H9 (cell line): ENCODE results near the gene CCDC57. TPM values are rescaled to one million over a fixed set of nuclear protein-coding genes. Genes with fewer than 3 reads are reported as not detected.

Source experiments
- DNase-seq: peaks from one replicate; pipeline ENCODE4 v3.0.0-alpha.2; 2017
- H2AFZ ChIP-seq: one replicate; pipeline ENCODE4 v1.6.1; 2013; ENCODE audit warnings: mild to moderate bottlenecking, low read length, control low read depth, moderate library complexity
- H2AK5ac ChIP-seq: 2 replicates; pipeline ENCODE4 v1.6.1; 2013; ENCODE audit warnings: low read length, control low read depth, mixed read lengths; ENCODE audit not compliant: insufficient read length
- H2BK120ac ChIP-seq: one replicate; pipeline ENCODE4 v1.6.1; 2013; ENCODE audit warnings: low read depth, mild to moderate bottlenecking, low read length, control low read depth, inconsistent platforms; ENCODE audit not compliant: poor library complexity, severe bottlenecking
- H2BK12ac ChIP-seq: 2 replicates; pipeline ENCODE4 v1.6.1; 2013; ENCODE audit warnings: low read length, control low read depth, mixed read lengths, low read depth; ENCODE audit not compliant: insufficient read length
- H2BK15ac ChIP-seq: 2 replicates; pipeline ENCODE4 v1.6.1; 2013; ENCODE audit warnings: low read depth, low read length, control low read depth
- H2BK20ac ChIP-seq: one replicate; pipeline ENCODE4 v1.6.1; 2013; ENCODE audit warnings: low read depth, mild to moderate bottlenecking, low read length, control low read depth, inconsistent platforms; ENCODE audit not compliant: poor library complexity, severe bottlenecking
- H2BK5ac ChIP-seq: 2 replicates; pipeline ENCODE4 v1.6.1; 2013; ENCODE audit warnings: low read length, control low read depth, mixed read lengths; ENCODE audit not compliant: insufficient read length
- H3K14ac ChIP-seq: 2 replicates; pipeline ENCODE4 v1.6.1; 2013; ENCODE audit warnings: low read length, control low read depth; ENCODE audit not compliant: insufficient read depth
- H3K18ac ChIP-seq: 2 replicates; pipeline ENCODE4 v1.6.1; 2013; ENCODE audit warnings: low read depth, mild to moderate bottlenecking, mixed read lengths, low read length, control low read depth; ENCODE audit not compliant: insufficient read length
- H3K23ac ChIP-seq: 2 replicates; pipeline ENCODE4 v1.6.1; 2013; ENCODE audit warnings: low read length, control low read depth, mixed read lengths, low read depth; ENCODE audit not compliant: insufficient read length
- H3K23me2 ChIP-seq: 2 replicates; pipeline ENCODE4 v1.6.1; 2013; ENCODE audit warnings: low read depth, mild to moderate bottlenecking, mixed read lengths, low read length, control low read depth; ENCODE audit not compliant: insufficient read length, poor library complexity, severe bottlenecking
- H3K27ac ChIP-seq: 2 replicates; pipeline ENCODE4 v1.5.1; 2013; ENCODE audit warnings: low read length, control low read depth, mixed read lengths, low read depth; ENCODE audit not compliant: insufficient read length
- H3K27me3 ChIP-seq: 2 replicates; pipeline ENCODE4 v1.6.1; 2013; ENCODE audit warnings: low read length, control low read depth, inconsistent platforms; ENCODE audit not compliant: insufficient read depth
- H3K4ac ChIP-seq: 2 replicates; pipeline ENCODE4 v1.6.1; 2013; ENCODE audit warnings: low read depth, mild to moderate bottlenecking, control low read depth, inconsistent platforms, low read length, moderate library complexity
- H3K4me1 ChIP-seq: 2 replicates; pipeline ENCODE4 v1.6.1; 2013; ENCODE audit warnings: low read length, control low read depth, inconsistent platforms; ENCODE audit not compliant: insufficient read depth
- H3K4me2 ChIP-seq: 2 replicates; pipeline ENCODE4 v1.6.1; 2013; ENCODE audit warnings: low read length, control low read depth, mixed read lengths; ENCODE audit not compliant: insufficient read length, insufficient read depth
- H3K56ac ChIP-seq: 2 replicates; pipeline ENCODE4 v1.6.1; 2013; ENCODE audit warnings: low read depth, mild to moderate bottlenecking, mixed read lengths, low read length, control low read depth; ENCODE audit not compliant: insufficient read length
- H3K79me1 ChIP-seq: 2 replicates; pipeline ENCODE4 v1.6.1; 2013; ENCODE audit warnings: low read depth, mild to moderate bottlenecking, moderate library complexity, low read length, control low read depth, inconsistent platforms; ENCODE audit not compliant: insufficient read depth, poor library complexity, severe bottlenecking
- H3K79me2 ChIP-seq: 2 replicates; pipeline ENCODE4 v1.6.1; 2013; ENCODE audit warnings: low read length, control low read depth, inconsistent platforms; ENCODE audit not compliant: insufficient read depth
- H3K9ac ChIP-seq: 2 replicates; pipeline ENCODE4 v1.6.1; 2013; ENCODE audit warnings: low read length, control low read depth, mixed read lengths; ENCODE audit not compliant: insufficient read length; ENCODE audit errors: extremely low read depth
- H3K9me3 ChIP-seq: one replicate; pipeline ENCODE4 v1.6.1; 2013; ENCODE audit warnings: low read depth, low read length, inconsistent platforms; ENCODE audit not compliant: control insufficient read depth
- H3T11ph ChIP-seq: one replicate; pipeline ENCODE4 v1.6.1; 2013; ENCODE audit warnings: mild to moderate bottlenecking, low read length, control low read depth, inconsistent platforms
- H4K20me1 ChIP-seq: one replicate; pipeline ENCODE4 v1.6.1; 2013; ENCODE audit not compliant: control insufficient read depth, insufficient read length, insufficient read depth
- H4K5ac ChIP-seq: 2 replicates; pipeline ENCODE4 v1.6.1; 2013; ENCODE audit warnings: low read depth, mild to moderate bottlenecking, mixed read lengths, low read length, control low read depth; ENCODE audit not compliant: insufficient read length
- H4K8ac ChIP-seq: replicated peaks from 2 replicates; pipeline ENCODE4 v1.6.1; 2013; ENCODE audit warnings: low read length, control low read depth, mixed read lengths, low read depth; ENCODE audit not compliant: insufficient read length
- H4K91ac ChIP-seq: 2 replicates; pipeline ENCODE4 v1.6.1; 2013; ENCODE audit warnings: low read depth, mild to moderate bottlenecking, moderate library complexity, mixed read lengths, low read length, control low read depth; ENCODE audit not compliant: insufficient read length
- H3K27ac Mint-ChIP-seq, 3 experiments: 2 replicates in 2 of 3; 3 replicates in 1 of 3; pipeline ENCODE4 v1.8.0; 2020 to 2021; ENCODE audit warnings: mixed read lengths in 3 of 3, mild to moderate bottlenecking in 1 of 3, moderate library complexity in 1 of 3
- H3K27me3 Mint-ChIP-seq: 2 replicates; pipeline ENCODE4 v1.8.0; 2021; ENCODE audit warnings: low read depth, mild to moderate bottlenecking, moderate library complexity, mixed read lengths
- H3K36me3 Mint-ChIP-seq, 3 experiments: 2 replicates in 2 of 3; 3 replicates in 1 of 3; pipeline ENCODE4 v1.8.0; 2020 to 2021; ENCODE audit warnings: low read depth in 3 of 3, mixed read lengths in 3 of 3; ENCODE audit not compliant: insufficient read depth in 1 of 3
- H3K4me1 Mint-ChIP-seq, 2 experiments: 2 replicates each; pipeline ENCODE4 v1.8.0; 2020; ENCODE audit warnings: mixed read lengths in 2 of 2
- H3K4me3 Mint-ChIP-seq, 2 experiments: 2 replicates in 1 of 2; 3 replicates in 1 of 2; pipeline ENCODE4 v1.8.0; 2020 to 2021; ENCODE audit warnings: mild to moderate bottlenecking in 2 of 2, mixed read lengths in 2 of 2, moderate library complexity in 1 of 2
- H3K9me3 Mint-ChIP-seq, 2 experiments: 2 replicates in 1 of 2; 3 replicates in 1 of 2; pipeline ENCODE4 v1.8.0; 2020; ENCODE audit warnings: mild to moderate bottlenecking in 2 of 2, mixed read lengths in 2 of 2, moderate library complexity in 1 of 2
- WGBS: extraction: QIAGEN DNeasy Blood & Tissue Kit; methylation state at CpG from one replicate; pipeline ENCODE4 v1.1.7; 2013; ENCODE audit warnings: missing lambda C conversion rate, low lambda C conversion rate, mixed read lengths; ENCODE audit not compliant: insufficient read length; ENCODE audit errors: extremely low coverage; 5-methylcytosine and 5-hydroxymethylcytosine counted together
- total RNA-seq: library from RNA; stranded (reverse); gene quantifications from 2 replicates; pipeline ENCODE4 v1.2.1, GENCODE V29; 2021
- TF ChIP-seq, protein P1 (sequence below): fragments of 200-600 bp; sonication (generic); conservative IDR thresholded peaks from 3 replicates; pipeline ENCODE4 v1.8.0; 2021; ENCODE audit warnings: antibody characterized with exemption, mild to moderate bottlenecking

The CCDC57 gene
- total RNA-seq, 1 experiment from 2014 or later, result 11.0 TPM

GRCh38 chr17:82232876-82233785 is 20.5 kb upstream of the CCDC57 start:
- Mint-ChIP-seq H3K27ac (no peak overlapping the region), H3K4me3 (no peak overlapping the region)

More at GRCh38 chr17:82232876-82233785, 20.5 kb upstream of the CCDC57 start:
- no peak overlapping the region for H3K56ac ChIP-seq
- no CpG with 5 or more reads among the region's 21 CpGs for WGBS
- H4K91ac ChIP-seq, result no peak overlapping the region
- no peak overlapping the region for H2BK20ac ChIP-seq
- H3K79me1 ChIP-seq, result no peaks in the 10 kb centered on the region
- H3K27me3 ChIP-seq, result peaks cover 17% of the 10 kb centered on the region; the same call in 1 of the 2 replicates
- H2BK120ac ChIP-seq, result no peak overlapping the region
- H3K18ac ChIP-seq, result no peak overlapping the region
- H4K20me1 ChIP-seq, result no peaks in the 10 kb centered on the region
- no peak overlapping the region for H2AFZ ChIP-seq
- no peak overlapping the region for H3K4ac ChIP-seq
- no peak for DNase-seq
- H3K23me2 ChIP-seq, result peaks cover 11% of the 10 kb centered on the region
- TF ChIP-seq, protein P1, sequence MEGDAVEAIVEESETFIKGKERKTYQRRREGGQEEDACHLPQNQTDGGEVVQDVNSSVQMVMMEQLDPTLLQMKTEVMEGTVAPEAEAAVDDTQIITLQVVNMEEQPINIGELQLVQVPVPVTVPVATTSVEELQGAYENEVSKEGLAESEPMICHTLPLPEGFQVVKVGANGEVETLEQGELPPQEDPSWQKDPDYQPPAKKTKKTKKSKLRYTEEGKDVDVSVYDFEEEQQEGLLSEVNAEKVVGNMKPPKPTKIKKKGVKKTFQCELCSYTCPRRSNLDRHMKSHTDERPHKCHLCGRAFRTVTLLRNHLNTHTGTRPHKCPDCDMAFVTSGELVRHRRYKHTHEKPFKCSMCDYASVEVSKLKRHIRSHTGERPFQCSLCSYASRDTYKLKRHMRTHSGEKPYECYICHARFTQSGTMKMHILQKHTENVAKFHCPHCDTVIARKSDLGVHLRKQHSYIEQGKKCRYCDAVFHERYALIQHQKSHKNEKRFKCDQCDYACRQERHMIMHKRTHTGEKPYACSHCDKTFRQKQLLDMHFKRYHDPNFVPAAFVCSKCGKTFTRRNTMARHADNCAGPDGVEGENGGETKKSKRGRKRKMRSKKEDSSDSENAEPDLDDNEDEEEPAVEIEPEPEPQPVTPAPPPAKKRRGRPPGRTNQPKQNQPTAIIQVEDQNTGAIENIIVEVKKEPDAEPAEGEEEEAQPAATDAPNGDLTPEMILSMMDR, result no peak
- no peak overlapping the region for H2BK12ac ChIP-seq
- H2AK5ac ChIP-seq, result no peak overlapping the region
- no peak overlapping the region for H2BK5ac ChIP-seq
- no peak overlapping the region for H3K4me2 ChIP-seq
- peaks cover 0 to 5% (median 0%) of the 10 kb centered on the region in 3 experiments; a peak in 3 of 7 replicates for H3K36me3 Mint-ChIP-seq
- no peak overlapping the region for H2BK15ac ChIP-seq
- H3K79me2 ChIP-seq, result no peaks in the 10 kb centered on the region
- peaks cover 4 to 17% of the 10 kb centered on the region in 2 experiments for H3K4me1 Mint-ChIP-seq
- no peaks in the 10 kb centered on the region for H3K4me1 ChIP-seq
- no peak overlapping the region for H3K9ac ChIP-seq
- no peaks in the 10 kb centered on the region for H3K9me3 Mint-ChIP-seq
- H3T11ph ChIP-seq, result no peak overlapping the region
- no peak overlapping the region for H3K14ac ChIP-seq
- H4K5ac ChIP-seq, result no peak overlapping the region
- H4K8ac ChIP-seq, result no peak overlapping the region
- no peaks in the 10 kb centered on the region for H3K9me3 ChIP-seq
- H3K23ac ChIP-seq, result no peak overlapping the region
- peaks cover 24% of the 10 kb centered on the region for H3K27me3 Mint-ChIP-seq
- no peak overlapping the region for H3K27ac ChIP-seq
